ENCODE results near the gene EWSR1.

DNA sequence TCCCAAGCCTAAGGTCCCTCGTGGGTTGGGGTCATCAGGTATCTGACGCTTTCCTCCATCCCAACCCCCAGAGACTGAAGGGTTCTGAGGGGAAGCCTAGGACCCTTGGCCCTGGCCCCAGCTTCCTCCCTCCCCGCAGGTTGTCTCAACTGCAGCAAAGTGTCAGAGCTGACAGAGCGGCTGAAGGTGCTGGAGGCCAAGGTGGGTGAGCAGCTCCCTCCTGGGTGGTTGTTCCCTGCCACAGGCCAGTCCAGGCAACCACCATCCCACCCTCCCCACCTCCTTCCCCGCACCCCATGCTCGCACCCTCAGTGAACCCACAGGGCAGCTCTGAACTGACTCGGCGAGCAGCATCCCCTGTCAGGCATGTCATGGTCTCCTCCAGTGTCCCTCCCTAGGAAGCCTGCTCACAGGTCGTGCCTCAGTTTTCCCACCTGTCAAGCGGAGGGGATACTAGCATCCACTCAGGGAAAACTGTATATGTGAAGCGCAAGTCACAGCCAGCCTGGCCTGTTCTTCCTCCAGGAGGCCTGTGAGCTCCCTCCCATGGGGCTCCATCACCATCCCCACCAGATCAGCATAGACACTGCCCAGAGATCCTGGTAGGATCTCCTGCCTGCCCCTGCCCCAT is 41.6 kb upstream of the EWSR1 start:
- no peak for TF ChIP-seq POLR2AphosphoS5 (IDR thresholded peaks at IDR 0.05; ENCODE audit: insufficient read depth, low read depth, low read length)
- no peak for TF ChIP-seq POLR2A (IDR thresholded peaks at IDR 0.05; ENCODE audit: low read depth, low read length)
- TF ChIP-seq, protein P1, sequence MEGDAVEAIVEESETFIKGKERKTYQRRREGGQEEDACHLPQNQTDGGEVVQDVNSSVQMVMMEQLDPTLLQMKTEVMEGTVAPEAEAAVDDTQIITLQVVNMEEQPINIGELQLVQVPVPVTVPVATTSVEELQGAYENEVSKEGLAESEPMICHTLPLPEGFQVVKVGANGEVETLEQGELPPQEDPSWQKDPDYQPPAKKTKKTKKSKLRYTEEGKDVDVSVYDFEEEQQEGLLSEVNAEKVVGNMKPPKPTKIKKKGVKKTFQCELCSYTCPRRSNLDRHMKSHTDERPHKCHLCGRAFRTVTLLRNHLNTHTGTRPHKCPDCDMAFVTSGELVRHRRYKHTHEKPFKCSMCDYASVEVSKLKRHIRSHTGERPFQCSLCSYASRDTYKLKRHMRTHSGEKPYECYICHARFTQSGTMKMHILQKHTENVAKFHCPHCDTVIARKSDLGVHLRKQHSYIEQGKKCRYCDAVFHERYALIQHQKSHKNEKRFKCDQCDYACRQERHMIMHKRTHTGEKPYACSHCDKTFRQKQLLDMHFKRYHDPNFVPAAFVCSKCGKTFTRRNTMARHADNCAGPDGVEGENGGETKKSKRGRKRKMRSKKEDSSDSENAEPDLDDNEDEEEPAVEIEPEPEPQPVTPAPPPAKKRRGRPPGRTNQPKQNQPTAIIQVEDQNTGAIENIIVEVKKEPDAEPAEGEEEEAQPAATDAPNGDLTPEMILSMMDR (IDR thresholded peaks at IDR 0.05; ENCODE audit: extremely low read depth in 1 of 2, insufficient read depth in 1 of 2, low read depth in 1 of 2, low read length in 2 of 2) = no peak
- no peak for TF ChIP-seq JUN (IDR thresholded peaks at IDR 0.05; ENCODE audit: borderline replicate concordance, insufficient read depth, insufficient read length, low read depth)
- TF ChIP-seq EZH2 (IDR thresholded peaks at IDR 0.05; ENCODE audit: borderline replicate concordance, low read depth, low read length, severe bottlenecking) = no peak
- TF ChIP-seq, protein P2, sequence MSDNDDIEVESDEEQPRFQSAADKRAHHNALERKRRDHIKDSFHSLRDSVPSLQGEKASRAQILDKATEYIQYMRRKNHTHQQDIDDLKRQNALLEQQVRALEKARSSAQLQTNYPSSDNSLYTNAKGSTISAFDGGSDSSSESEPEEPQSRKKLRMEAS (IDR thresholded peaks at IDR 0.05; ENCODE audit: insufficient read depth, insufficient read length) = no peak
- no peak for TF ChIP-seq MYC (IDR thresholded peaks at IDR 0.05; ENCODE audit: low read depth, low read length)
- TF ChIP-seq FOS (IDR thresholded peaks at IDR 0.05; ENCODE audit: borderline replicate concordance, insufficient read depth, low read length) = no peak

Measured in endothelial cell of umbilical vein (primary cell).